GM12891 (cell line): ENCODE measurements around the gene APBA2.
"Not testable (repeated sequence)": the region's sequence is repeated elsewhere in the genome, so short reads cannot be mapped to it uniquely, and the experiment has no call there.

Experiments
- DNase-seq: peaks from one replicate; pipeline ENCODE4 v3.0.0; 2011; ENCODE audit warnings: low spot score; ENCODE audit not compliant: insufficient read length
- FAIRE-seq: peaks from 2 replicates; lab custom pipeline; 2011; peaks lifted over from hg19 to GRCh38; lab: Jason Lieb, UNC
- PAX5 ChIP-seq: IDR thresholded peaks from 2 replicates; pipeline ENCODE4 v1.6.1; 2011; ENCODE audit warnings: low read length, moderate library complexity, mild to moderate bottlenecking; ENCODE audit not compliant: insufficient read depth, severe bottlenecking
- POLR2A ChIP-seq: IDR thresholded peaks from 2 replicates; pipeline ENCODE4 v1.6.1; 2011; ENCODE audit warnings: low read depth, low read length, control low read depth
- POLR2AphosphoS5 ChIP-seq: IDR thresholded peaks from 2 replicates; pipeline ENCODE4 v1.6.1; 2011; ENCODE audit warnings: low read depth, low read length, control low read depth
- POU2F2 ChIP-seq: IDR thresholded peaks from 2 replicates; pipeline ENCODE4 v1.6.1; 2011; ENCODE audit warnings: low read depth, mild to moderate bottlenecking, control low read depth, low read length, moderate library complexity
- SPI1 ChIP-seq: IDR thresholded peaks from 2 replicates; pipeline ENCODE4 v1.6.1; 2011; ENCODE audit warnings: low read depth, low read length, control low read depth
- TAF1 ChIP-seq: IDR thresholded peaks from 2 replicates; pipeline ENCODE4 v1.6.1; 2011; ENCODE audit warnings: low read depth, low read length, control low read depth

Gene APBA2

DNA sequence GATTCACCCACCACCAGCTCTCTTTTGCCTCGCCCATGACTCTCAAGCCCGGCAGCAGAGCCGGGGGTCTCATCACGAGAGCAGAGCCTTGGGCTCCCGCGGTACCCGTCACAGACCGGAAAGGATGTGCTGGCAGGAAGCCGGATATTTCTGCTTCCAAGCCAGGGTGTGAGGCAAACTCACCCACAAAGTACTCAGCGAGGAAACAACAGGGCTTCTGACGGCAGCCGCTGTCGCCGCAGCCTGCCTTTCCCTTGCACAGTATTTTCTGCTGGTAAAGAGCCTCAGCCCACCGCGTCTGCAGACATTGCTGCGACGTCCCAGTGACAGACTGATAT is 263.9 kb downstream of the APBA2 start:
- TF ChIP-seq SPI1 (no peak), POLR2A (no peak), POU2F2 (no peak), TAF1 (no peak), PAX5 (no peak), POLR2AphosphoS5 (no peak)
- FAIRE-seq (no peak), DNase-seq (no peak)

DNA sequence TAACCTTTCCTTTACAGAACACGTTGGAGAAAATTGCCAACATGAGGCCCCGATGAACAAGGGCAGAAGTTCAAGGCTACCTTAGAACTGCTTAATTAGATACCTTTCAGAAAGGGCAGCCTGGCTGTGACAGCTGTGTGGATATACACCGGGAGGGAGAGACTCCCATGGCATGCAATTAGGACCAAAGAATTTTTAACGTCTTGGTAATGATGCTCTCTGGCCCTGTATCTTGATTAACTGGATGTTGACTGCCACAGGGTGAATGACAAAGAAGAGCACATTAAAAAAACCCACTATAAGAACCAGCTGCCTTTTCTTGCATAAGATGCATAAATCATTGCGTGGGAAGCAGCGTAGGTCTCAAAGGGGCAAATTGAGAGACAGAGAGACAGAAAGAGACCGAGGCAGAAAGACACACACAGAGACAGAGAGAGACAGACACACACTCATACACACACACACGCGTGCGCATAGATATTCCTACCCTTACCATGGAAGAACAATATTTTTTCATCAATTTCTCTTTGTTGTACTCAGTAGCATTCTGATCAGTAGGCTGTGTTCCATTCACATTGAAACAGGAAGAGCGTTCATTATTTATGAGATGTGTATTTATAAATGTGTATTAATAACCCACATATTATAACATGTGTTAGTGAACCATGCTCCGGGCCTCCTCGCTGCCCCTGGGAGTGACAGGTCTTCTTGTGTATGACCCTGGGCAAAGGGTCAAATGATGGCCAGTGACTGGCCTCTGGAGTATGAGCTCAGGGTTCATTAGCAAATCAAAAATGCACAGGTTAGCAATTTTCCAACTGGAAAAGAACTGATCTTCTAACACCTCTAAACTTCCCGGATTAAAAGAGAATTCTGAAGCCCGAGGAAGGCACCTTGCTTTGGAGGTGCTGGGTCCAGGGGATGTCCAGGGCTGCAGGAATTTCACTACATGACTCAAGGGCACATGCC is 265.0 kb downstream of the APBA2 start:
- no peak for TF ChIP-seq POLR2AphosphoS5
- TF ChIP-seq PAX5 = no peak
- no peak for TF ChIP-seq POU2F2
- TF ChIP-seq TAF1 = no peak
- no peak for TF ChIP-seq SPI1
- TF ChIP-seq POLR2A = no peak
- FAIRE-seq (no peak), DNase-seq (no peak)

DNA sequence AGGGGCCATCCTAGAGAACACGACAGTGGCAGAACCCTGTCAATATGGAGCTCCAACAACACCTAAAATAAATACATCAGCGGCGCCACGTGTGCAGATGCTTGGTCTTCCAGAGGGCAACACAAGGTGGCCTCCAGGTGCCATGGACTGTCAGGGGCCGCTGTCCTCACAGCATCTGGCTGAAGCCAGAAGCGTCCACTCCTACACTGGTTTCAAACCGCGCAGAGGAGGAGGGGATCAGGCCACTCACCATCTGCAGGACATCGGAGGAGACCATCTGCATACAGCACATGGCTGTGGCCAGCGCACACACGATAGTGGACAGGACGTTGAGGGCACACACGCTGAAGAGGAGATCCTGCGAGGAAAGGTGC is 265.7 kb downstream of the APBA2 start:
- DNase-seq (no peak), FAIRE-seq (no peak)
- TF ChIP-seq SPI1 = no peak
- TF ChIP-seq POU2F2 = no peak
- TF ChIP-seq POLR2AphosphoS5 = no peak
- TF ChIP-seq POLR2A = no peak

DNA sequence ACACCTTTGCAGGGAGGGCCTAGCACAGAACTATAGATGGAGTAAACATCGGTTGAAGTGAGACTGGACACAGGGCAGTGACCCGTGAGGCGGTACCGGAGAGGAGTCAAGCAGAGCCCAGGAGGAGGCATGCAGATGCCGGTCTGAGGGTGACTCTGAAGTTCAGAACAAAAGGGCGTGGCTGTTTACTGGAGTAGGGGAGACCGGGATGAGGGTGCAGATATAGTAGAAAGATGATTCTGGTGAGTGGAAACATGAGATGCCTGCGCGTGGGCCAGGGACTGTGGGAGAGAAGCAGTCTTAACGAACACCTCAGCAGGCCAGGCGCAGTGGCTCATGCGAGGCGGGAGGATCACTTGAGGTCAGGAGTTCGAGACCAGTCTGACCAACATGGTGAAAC is 270.7 kb downstream of the APBA2 start:
- TF ChIP-seq POU2F2 = no peak
- TF ChIP-seq TAF1 = no peak
- no peak for TF ChIP-seq PAX5
- no peak for TF ChIP-seq POLR2AphosphoS5
- TF ChIP-seq POLR2A = no peak
- DNase-seq = no peak
- no peak for FAIRE-seq

DNA sequence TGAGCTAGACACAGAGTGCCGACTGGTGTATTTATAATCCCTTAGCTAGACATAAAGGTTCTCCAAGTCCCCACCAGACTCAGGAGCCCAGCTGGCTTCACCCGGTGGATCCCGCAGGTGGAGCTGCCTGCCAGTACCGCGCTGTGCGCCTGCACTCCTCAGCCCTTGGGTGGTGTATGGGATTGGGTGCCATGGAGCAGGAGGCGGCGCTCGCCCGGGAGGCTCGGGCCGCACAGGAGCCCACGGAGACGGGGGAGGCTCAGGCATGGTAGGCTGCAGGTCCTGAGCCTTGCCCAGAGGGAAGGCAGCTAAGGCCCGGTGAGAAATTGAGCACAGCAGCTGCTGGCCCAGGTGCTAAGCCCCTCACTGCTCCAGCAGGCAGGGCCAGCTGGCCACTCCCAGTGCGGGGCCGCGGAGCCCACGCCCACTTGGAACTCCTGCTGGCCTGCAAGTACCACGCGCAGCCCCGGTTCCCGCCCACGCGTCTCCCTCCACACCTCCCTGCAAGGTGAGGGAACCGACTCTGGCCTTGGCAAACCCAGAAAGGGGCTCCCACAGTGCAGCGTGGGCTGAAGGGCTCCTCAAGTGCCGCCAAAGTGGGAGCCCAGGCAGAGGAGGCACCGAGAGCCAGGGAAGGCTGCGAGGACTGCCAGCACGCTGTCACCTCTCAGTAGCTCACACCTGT is 274.1 kb downstream of the APBA2 start:
- no peak for TF ChIP-seq TAF1
- TF ChIP-seq POLR2AphosphoS5 = no peak
- TF ChIP-seq SPI1 = no peak
- TF ChIP-seq PAX5 = no peak
- TF ChIP-seq POLR2A = no peak
- TF ChIP-seq POU2F2 = no peak
- DNase-seq (no peak), FAIRE-seq (no peak)

DNA sequence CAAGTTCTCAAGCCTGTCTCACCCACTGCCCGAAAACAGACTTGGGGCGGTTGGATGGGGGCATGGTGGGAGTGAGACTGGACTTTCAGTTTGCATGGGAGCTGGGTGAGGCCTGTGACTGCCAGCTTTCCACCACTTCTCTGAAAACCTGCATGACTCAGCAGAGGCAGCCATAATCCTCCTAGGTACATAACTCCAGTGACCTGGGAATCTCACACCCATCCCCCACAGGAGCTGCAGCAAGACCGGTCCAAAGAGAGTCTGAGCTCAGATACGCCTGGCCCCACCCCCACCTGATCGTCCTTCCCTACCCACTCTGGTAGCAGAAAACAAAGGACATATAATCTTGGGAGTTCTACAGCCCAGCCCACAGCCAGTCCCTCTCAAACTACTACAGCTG is 276.6 kb downstream of the APBA2 start:
- FAIRE-seq (no peak), DNase-seq (no peak)
- TF ChIP-seq PAX5 = no peak
- no peak for TF ChIP-seq TAF1
- TF ChIP-seq POLR2AphosphoS5 = no peak
- no peak for TF ChIP-seq POU2F2
- TF ChIP-seq SPI1 = no peak
- no peak for TF ChIP-seq POLR2A

DNA sequence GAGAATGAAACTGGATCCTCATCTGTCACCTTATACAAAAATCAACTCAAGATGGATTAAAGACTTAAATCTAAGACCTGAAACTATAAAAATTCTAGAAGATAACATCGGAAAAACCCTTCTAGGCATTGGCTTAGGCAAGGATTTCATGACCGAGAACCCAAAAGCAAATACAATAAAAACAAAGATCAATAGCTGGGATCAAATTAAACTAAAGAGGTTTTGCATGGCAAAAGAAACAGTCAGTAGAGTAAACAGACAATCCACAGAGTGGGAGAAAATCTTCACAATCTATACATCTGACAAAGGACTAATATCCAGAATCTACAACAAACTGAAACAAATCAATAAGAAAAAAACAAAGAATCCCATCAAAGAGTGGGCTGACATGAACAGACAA is 281.3 kb downstream of the APBA2 start:
- DNase-seq, FAIRE-seq: not testable (repeated sequence)
